Keratinocyte (primary cell): ENCODE measurements around the gene TRIM74.

ENCODE experiments used
- EZH2 ChIP-seq: IDR thresholded peaks from one replicate; pipeline ENCODE4 v1.6.1; 2012; ENCODE audit warnings: inconsistent platforms, mild to moderate bottlenecking, low read length, moderate library complexity
- TF ChIP-seq, protein P1 (sequence below), 3 experiments: IDR thresholded peaks in 1 of 3; conservative IDR thresholded peaks in 1 of 3; optimal IDR thresholded peaks in 1 of 3; 2 replicates in 2 of 3; 3 replicates in 1 of 3; pipeline versions ENCODE3 to v1.5.1; 2011; ENCODE audit warnings: low read length in 3 of 3, mild to moderate bottlenecking in 3 of 3, moderate library complexity in 2 of 3, control low read depth in 1 of 3, inconsistent platforms in 1 of 3; ENCODE audit not compliant: insufficient read depth in 2 of 3; ENCODE audit errors: extremely low read depth in 1 of 3

DNA sequence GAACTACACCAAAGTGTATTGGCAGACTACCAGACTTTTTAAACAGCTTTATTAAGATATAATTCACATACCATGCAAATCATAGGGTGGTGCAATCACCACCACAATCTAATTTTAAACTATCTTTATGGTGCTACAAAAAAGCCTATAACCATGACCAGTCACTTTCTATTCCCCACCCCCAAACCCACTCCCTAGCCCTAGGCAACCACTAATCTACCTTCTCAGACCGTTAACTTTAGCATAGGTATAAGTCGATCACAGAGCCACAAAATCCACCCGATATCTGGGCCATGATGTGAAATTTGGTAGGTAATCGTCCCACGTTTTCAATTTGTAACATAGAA is 44.9 kb downstream of the TRIM74 start:
- TF ChIP-seq, protein P1, sequence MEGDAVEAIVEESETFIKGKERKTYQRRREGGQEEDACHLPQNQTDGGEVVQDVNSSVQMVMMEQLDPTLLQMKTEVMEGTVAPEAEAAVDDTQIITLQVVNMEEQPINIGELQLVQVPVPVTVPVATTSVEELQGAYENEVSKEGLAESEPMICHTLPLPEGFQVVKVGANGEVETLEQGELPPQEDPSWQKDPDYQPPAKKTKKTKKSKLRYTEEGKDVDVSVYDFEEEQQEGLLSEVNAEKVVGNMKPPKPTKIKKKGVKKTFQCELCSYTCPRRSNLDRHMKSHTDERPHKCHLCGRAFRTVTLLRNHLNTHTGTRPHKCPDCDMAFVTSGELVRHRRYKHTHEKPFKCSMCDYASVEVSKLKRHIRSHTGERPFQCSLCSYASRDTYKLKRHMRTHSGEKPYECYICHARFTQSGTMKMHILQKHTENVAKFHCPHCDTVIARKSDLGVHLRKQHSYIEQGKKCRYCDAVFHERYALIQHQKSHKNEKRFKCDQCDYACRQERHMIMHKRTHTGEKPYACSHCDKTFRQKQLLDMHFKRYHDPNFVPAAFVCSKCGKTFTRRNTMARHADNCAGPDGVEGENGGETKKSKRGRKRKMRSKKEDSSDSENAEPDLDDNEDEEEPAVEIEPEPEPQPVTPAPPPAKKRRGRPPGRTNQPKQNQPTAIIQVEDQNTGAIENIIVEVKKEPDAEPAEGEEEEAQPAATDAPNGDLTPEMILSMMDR (optimal IDR thresholded peaks at IDR 0.05 in 1 of 3, IDR thresholded peaks at IDR 0.05 in 1 of 3, conservative IDR thresholded peaks at IDR 0.05 in 1 of 3; ENCODE audit: extremely low read depth in 1 of 3, insufficient read depth in 2 of 3, low read length in 3 of 3): no peak
- no peak for TF ChIP-seq EZH2
